ENCODE results near the gene FIGNL1.

- TF ChIP-seq, protein P1, sequence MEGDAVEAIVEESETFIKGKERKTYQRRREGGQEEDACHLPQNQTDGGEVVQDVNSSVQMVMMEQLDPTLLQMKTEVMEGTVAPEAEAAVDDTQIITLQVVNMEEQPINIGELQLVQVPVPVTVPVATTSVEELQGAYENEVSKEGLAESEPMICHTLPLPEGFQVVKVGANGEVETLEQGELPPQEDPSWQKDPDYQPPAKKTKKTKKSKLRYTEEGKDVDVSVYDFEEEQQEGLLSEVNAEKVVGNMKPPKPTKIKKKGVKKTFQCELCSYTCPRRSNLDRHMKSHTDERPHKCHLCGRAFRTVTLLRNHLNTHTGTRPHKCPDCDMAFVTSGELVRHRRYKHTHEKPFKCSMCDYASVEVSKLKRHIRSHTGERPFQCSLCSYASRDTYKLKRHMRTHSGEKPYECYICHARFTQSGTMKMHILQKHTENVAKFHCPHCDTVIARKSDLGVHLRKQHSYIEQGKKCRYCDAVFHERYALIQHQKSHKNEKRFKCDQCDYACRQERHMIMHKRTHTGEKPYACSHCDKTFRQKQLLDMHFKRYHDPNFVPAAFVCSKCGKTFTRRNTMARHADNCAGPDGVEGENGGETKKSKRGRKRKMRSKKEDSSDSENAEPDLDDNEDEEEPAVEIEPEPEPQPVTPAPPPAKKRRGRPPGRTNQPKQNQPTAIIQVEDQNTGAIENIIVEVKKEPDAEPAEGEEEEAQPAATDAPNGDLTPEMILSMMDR (IDR thresholded peaks at IDR 0.05), result no peak
- no peak for TF ChIP-seq GATA3 (IDR thresholded peaks at IDR 0.05; ENCODE audit: borderline replicate concordance)
- peak; percentile 14 to 34; a peak in 1 of 4 replicates for TF ChIP-seq CEBPB (IDR thresholded peaks at IDR 0.05)
- TF ChIP-seq POLR2A (IDR thresholded peaks at IDR 0.05; ENCODE audit: low read length), result no peak
- no peak for TF ChIP-seq MYC (IDR thresholded peaks at IDR 0.05; ENCODE audit: borderline replicate concordance, low read length)
- TF ChIP-seq, protein P2, sequence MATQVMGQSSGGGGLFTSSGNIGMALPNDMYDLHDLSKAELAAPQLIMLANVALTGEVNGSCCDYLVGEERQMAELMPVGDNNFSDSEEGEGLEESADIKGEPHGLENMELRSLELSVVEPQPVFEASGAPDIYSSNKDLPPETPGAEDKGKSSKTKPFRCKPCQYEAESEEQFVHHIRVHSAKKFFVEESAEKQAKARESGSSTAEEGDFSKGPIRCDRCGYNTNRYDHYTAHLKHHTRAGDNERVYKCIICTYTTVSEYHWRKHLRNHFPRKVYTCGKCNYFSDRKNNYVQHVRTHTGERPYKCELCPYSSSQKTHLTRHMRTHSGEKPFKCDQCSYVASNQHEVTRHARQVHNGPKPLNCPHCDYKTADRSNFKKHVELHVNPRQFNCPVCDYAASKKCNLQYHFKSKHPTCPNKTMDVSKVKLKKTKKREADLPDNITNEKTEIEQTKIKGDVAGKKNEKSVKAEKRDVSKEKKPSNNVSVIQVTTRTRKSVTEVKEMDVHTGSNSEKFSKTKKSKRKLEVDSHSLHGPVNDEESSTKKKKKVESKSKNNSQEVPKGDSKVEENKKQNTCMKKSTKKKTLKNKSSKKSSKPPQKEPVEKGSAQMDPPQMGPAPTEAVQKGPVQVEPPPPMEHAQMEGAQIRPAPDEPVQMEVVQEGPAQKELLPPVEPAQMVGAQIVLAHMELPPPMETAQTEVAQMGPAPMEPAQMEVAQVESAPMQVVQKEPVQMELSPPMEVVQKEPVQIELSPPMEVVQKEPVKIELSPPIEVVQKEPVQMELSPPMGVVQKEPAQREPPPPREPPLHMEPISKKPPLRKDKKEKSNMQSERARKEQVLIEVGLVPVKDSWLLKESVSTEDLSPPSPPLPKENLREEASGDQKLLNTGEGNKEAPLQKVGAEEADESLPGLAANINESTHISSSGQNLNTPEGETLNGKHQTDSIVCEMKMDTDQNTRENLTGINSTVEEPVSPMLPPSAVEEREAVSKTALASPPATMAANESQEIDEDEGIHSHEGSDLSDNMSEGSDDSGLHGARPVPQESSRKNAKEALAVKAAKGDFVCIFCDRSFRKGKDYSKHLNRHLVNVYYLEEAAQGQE (IDR thresholded peaks at IDR 0.05), result no peak
- no peak for TF ChIP-seq RFX5 (IDR thresholded peaks at IDR 0.05)
- no peak for TF ChIP-seq MAFK (IDR thresholded peaks at IDR 0.05; ENCODE audit: partially characterized antibody)
- TF ChIP-seq ESRRA (IDR thresholded peaks at IDR 0.05; ENCODE audit: borderline replicate concordance, low read length), result no peak
- no peak for TF ChIP-seq MAX (IDR thresholded peaks at IDR 0.05)
- no peak for TF ChIP-seq ZFP36 (IDR thresholded peaks at IDR 0.05; ENCODE audit: borderline replicate concordance, partially characterized antibody)
- TF ChIP-seq RNF2 (IDR thresholded peaks at IDR 0.05; ENCODE audit: borderline replicate concordance, low read depth), result no peak
- TF ChIP-seq SMC3 (IDR thresholded peaks at IDR 0.05), result no peak
- no peak for TF ChIP-seq RAD21 (conservative IDR thresholded peaks at IDR 0.05 in 1 of 2, IDR thresholded peaks at IDR 0.05 in 1 of 2)
These were observed 13.9 kb downstream of the FIGNL1 start for GRCh38 chr7:50436133-50436806.
